Neural cell (in vitro differentiated cells): ENCODE data around the gene STUM.
"Not testable (repeated sequence)": the region's sequence is repeated elsewhere in the genome, so short reads cannot be mapped to it uniquely, and the experiment has no call there.

Experiments
- EP300 ChIP-seq: fragments of 450-650 bp; conservative IDR thresholded peaks from 2 replicates; pipeline ENCODE4 v1.6.1; 2014; ENCODE audit warnings: antibody characterized with exemption, mild to moderate bottlenecking, moderate library complexity; ENCODE audit not compliant: poor library complexity, severe bottlenecking
- EZH2 ChIP-seq: fragments of 200-600, 300-800 bp; shearing (Covaris generic), sonication (generic); IDR thresholded peaks from 2 replicates; pipeline ENCODE4 v1.6.1; 2014; ENCODE audit warnings: antibody characterized with exemption, low read length, borderline replicate concordance, mild to moderate bottlenecking; ENCODE audit not compliant: insufficient read depth, poor library complexity, severe bottlenecking
- MXI1 ChIP-seq: fragments of 450-650 bp; conservative IDR thresholded peaks from 2 replicates; pipeline ENCODE4 v1.6.1; 2014; ENCODE audit warnings: antibody characterized with exemption, mild to moderate bottlenecking; ENCODE audit not compliant: poor library complexity, severe bottlenecking
- POLR2AphosphoS5 ChIP-seq: IDR thresholded peaks from 2 replicates; pipeline ENCODE4 v1.6.1; 2012
- SMC3 ChIP-seq: fragments of 450-650 bp; conservative IDR thresholded peaks from 2 replicates; pipeline ENCODE4 v1.6.1; 2014; ENCODE audit warnings: antibody characterized with exemption, mild to moderate bottlenecking, moderate library complexity; ENCODE audit not compliant: poor library complexity
- TAF1 ChIP-seq: IDR thresholded peaks from 2 replicates; pipeline ENCODE4 v1.6.1; 2012; ENCODE audit warnings: low read depth
- TF ChIP-seq, protein P1 (sequence below): fragments of 450-650 bp; IDR thresholded peaks from 2 replicates; pipeline ENCODE4 v1.5.1; 2014; ENCODE audit warnings: antibody characterized with exemption, mild to moderate bottlenecking, moderate library complexity; ENCODE audit not compliant: poor library complexity, severe bottlenecking

DNA sequence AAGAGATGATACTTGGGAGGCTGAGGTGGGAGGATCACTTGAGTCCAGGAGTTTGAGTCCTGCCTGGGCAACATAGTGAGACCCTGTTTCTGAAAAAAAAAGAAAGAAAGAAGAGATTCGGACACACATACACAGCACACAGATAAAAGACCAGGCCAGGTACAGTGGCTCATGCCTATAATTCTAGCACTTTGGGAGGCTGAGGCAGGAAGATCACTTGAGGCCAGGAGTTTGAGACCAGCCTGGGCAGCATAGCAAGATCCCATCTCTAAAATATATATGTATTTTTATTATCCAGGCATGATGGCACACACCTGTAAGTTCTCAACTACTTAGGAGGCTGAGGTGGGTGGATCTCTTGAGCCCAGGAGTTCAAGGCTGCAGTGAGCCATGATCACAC lies 69.2 kb downstream of the STUM start:
- not testable (repeated sequence) for TF ChIP-seq TAF1, EP300, SMC3, MXI1, POLR2AphosphoS5, EZH2
- TF ChIP-seq, protein P1, sequence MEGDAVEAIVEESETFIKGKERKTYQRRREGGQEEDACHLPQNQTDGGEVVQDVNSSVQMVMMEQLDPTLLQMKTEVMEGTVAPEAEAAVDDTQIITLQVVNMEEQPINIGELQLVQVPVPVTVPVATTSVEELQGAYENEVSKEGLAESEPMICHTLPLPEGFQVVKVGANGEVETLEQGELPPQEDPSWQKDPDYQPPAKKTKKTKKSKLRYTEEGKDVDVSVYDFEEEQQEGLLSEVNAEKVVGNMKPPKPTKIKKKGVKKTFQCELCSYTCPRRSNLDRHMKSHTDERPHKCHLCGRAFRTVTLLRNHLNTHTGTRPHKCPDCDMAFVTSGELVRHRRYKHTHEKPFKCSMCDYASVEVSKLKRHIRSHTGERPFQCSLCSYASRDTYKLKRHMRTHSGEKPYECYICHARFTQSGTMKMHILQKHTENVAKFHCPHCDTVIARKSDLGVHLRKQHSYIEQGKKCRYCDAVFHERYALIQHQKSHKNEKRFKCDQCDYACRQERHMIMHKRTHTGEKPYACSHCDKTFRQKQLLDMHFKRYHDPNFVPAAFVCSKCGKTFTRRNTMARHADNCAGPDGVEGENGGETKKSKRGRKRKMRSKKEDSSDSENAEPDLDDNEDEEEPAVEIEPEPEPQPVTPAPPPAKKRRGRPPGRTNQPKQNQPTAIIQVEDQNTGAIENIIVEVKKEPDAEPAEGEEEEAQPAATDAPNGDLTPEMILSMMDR = not testable (repeated sequence)
